ENCODE data around the gene TSC22D4.
A peak's percentile ranks its signal among the peaks of the same experiment; 100 is the strongest.

DNA sequence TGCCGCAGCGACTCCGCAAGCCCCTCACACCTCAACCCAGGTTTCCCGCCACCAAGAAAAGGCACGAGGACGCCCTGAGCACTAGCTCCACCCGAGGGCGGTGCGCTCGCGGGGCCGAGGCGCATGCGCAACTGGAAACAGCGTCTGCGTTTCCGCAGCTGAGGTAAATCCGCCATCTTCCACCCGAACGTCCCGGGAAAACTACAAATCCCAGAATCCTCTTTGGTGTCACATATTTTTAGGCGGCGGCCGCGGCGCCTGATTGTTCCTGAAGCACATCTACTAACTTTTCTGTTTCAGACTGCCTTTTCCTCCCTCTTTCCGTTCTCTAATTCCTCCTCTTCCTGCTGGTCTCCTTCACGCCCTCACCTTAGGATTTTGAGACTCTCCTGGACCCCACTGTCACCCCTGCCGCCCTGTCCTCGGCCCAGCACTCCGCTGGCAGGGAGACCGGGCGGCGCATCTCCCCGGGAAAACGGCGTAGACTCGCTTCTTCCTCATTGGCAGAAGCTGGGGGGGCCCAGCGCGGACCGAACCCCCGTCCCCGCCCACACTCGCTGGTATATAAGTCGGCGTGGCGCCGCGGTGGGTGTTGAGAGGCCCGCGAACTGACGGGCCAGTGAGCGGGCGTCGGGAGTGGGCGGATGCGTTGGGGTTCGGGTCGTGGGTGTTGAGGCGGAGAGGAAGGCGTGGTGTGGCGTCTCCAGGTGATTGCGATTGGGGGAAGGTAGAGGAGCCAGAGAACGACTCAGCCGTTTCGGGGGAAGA is 50.6 kb downstream of the TSC22D4 start, which contains the start of gene ZCWPW1:
- peak; percentile 100 for TF ChIP-seq POLR2A (IDR thresholded peaks at IDR 0.05)
- TF ChIP-seq, protein P1, sequence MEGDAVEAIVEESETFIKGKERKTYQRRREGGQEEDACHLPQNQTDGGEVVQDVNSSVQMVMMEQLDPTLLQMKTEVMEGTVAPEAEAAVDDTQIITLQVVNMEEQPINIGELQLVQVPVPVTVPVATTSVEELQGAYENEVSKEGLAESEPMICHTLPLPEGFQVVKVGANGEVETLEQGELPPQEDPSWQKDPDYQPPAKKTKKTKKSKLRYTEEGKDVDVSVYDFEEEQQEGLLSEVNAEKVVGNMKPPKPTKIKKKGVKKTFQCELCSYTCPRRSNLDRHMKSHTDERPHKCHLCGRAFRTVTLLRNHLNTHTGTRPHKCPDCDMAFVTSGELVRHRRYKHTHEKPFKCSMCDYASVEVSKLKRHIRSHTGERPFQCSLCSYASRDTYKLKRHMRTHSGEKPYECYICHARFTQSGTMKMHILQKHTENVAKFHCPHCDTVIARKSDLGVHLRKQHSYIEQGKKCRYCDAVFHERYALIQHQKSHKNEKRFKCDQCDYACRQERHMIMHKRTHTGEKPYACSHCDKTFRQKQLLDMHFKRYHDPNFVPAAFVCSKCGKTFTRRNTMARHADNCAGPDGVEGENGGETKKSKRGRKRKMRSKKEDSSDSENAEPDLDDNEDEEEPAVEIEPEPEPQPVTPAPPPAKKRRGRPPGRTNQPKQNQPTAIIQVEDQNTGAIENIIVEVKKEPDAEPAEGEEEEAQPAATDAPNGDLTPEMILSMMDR (IDR thresholded peaks at IDR 0.05): peak in 1 of 6 experiments; percentile 12
